PC-9 (cell line): ENCODE data around the gene TBPL1. TPM values are rescaled to one million over a fixed set of nuclear protein-coding genes. Genes with fewer than 3 reads are reported as not detected.
A peak's percentile ranks its signal among the peaks of the same experiment; 100 is the strongest.
"Not testable (repeated sequence)": the region's sequence is repeated elsewhere in the genome, so short reads cannot be mapped to it uniquely, and the experiment has no call there.

Experiments used
- BruUV-seq: library from RNA; stranded (reverse); fragments of 400-500 nt; replicated peaks from 2 replicates; lab custom pipeline; 2021; lab: Mats Ljungman, UMichigan
- CTCF ChIA-PET: fragments of 300-600 bp; sonication (Branson Sonifier 250); formaldehyde crosslinking; loops from one replicate; lab custom pipeline; 2022; ENCODE audit warnings: antibody characterized with exemption; lab: Charles Lee
- POLR2A ChIA-PET: fragments of 300-600 bp; sonication (Branson Sonifier 250); formaldehyde crosslinking; loops from one replicate; lab custom pipeline; 2022; ENCODE audit warnings: antibody characterized with exemption; ENCODE audit not compliant: unreplicated experiment; lab: Charles Lee
- DNase-seq, 2 experiments: peaks; one replicate each; pipeline versions ENCODE4 v3.0.0 to v3.0.0-alpha.2; 2015 to 2022; ENCODE audit warnings: mixed read lengths in 1 of 2
- H2AFZ ChIP-seq: fragments of 200-600 bp; sonication (generic); 2 replicates; pipeline ENCODE4 v1.8.1; 2017; ENCODE audit warnings: antibody characterized with exemption
- H3F3A ChIP-seq: fragments of 200-600 bp; sonication (generic); 2 replicates; pipeline ENCODE4 v1.8.1; 2017; ENCODE audit warnings: antibody characterized with exemption, mild to moderate bottlenecking, low read depth; ENCODE audit not compliant: insufficient read depth
- H3K27ac ChIP-seq: fragments of 200-600 bp; sonication (generic); 2 replicates; pipeline ENCODE4 v1.6.1; 2016; ENCODE audit warnings: mixed run types
- H3K27me3 ChIP-seq: fragments of 200-600 bp; sonication (generic); 2 replicates; pipeline ENCODE4 v1.6.1; 2016; ENCODE audit warnings: low read depth, mixed run types; ENCODE audit not compliant: insufficient read depth
- H3K36me3 ChIP-seq: fragments of 200-600 bp; sonication (generic); 2 replicates; pipeline ENCODE4 v1.6.1; 2016; ENCODE audit warnings: low read depth, mixed run types
- H3K4me1 ChIP-seq: fragments of 200-600 bp; sonication (generic); replicated peaks from 2 replicates; pipeline ENCODE4 v1.6.1; 2016; ENCODE audit warnings: mixed run types; ENCODE audit not compliant: insufficient read depth
- H3K4me2 ChIP-seq: fragments of 200-600 bp; sonication (generic); 2 replicates; pipeline ENCODE4 v1.6.1; 2017; ENCODE audit warnings: mixed run types
- H3K4me3 ChIP-seq: fragments of 200-600 bp; sonication (generic); 2 replicates; pipeline ENCODE4 v1.6.1; 2016; ENCODE audit warnings: mixed run types
- H3K79me2 ChIP-seq: fragments of 200-600 bp; sonication (generic); 2 replicates; pipeline ENCODE4 v1.6.1; 2017; ENCODE audit warnings: low read depth, mixed run types
- H3K9me2 ChIP-seq: fragments of 200-600 bp; sonication (generic); 2 replicates; pipeline ENCODE4 v1.8.1; 2017; ENCODE audit warnings: mild to moderate bottlenecking; ENCODE audit not compliant: insufficient read depth
- H3K9me3 ChIP-seq: fragments of 200-600 bp; sonication (generic); 2 replicates; pipeline ENCODE4 v1.8.1; 2016; ENCODE audit warnings: low read depth; ENCODE audit not compliant: insufficient read depth
- H4K20me1 ChIP-seq: fragments of 200-600 bp; sonication (generic); 2 replicates; pipeline ENCODE4 v1.8.1; 2017; ENCODE audit not compliant: insufficient read depth
- CTCF ChIP-seq: fragments of 200-600 bp; sonication (generic); conservative IDR thresholded peaks from 2 replicates; pipeline ENCODE4 v1.6.1; 2017; ENCODE audit warnings: mixed run types, antibody characterized with exemption, mild to moderate bottlenecking, moderate library complexity
- EZH2 ChIP-seq: fragments of 200-600 bp; sonication (generic); IDR thresholded peaks from 2 replicates; pipeline ENCODE4 v1.8.0; 2017; ENCODE audit warnings: antibody characterized with exemption, low read depth
- intact Hi-C: fragments of 100-400 bp; cut with micrococcal nuclease; formaldehyde crosslinking; loops from one replicate; pipeline ENCODE4 v1.10.0; 2022; ENCODE audit not compliant: unreplicated experiment
- total RNA-seq: library from RNA; stranded (reverse); gene quantifications from 2 replicates; pipeline ENCODE4 v1.2.3, GENCODE V29; 2021

The TBPL1 gene
- total RNA-seq, 1 experiment from 2014 or later = 21.7 TPM

GRCh38 chr6:133978896-133979240, 25.8 kb downstream of the TBPL1 start:
- H3K4me3 ChIP-seq = no peak overlapping the region
- ChIA-PET CTCF (interaction anchor here (1.0 to 1.2 kb wide), 2 partner anchors 85 to 118 kb away, joined by 3 read pairs; no protein-coding TSS in a partner anchor), POLR2A (interaction anchor here (0.6 to 0.8 kb wide), 2 partner anchors 82 to 593 kb away, joined by 4 to 10 read pairs; no protein-coding TSS in a partner anchor)
- DNase-seq = peak in 1 of 2 experiments; percentile 49
- no TSS peak for BruUV-seq
- no peak overlapping the region for H3K4me2 ChIP-seq
- no peak overlapping the region for H2AFZ ChIP-seq
- peaks cover 7% of the 10 kb centered on the region; the same call in 1 of the 2 replicates for H3F3A ChIP-seq
- H3K36me3 ChIP-seq = peaks cover 28% of the 10 kb centered on the region
- peaks cover 28% of the 10 kb centered on the region for H3K4me1 ChIP-seq
- no peaks in the 10 kb centered on the region for H3K27me3 ChIP-seq
- no peaks in the 10 kb centered on the region for H4K20me1 ChIP-seq
- H3K79me2 ChIP-seq = peaks cover 48% of the 10 kb centered on the region
- no peaks in the 10 kb centered on the region; the same call in 1 of the 2 replicates for H3K9me3 ChIP-seq
- no peak for TF ChIP-seq EZH2
- TF ChIP-seq CTCF = no peak
- H3K27ac ChIP-seq = 0 out of 2 replicates have a peak overlapping the region, but pooled peaks have one; percentile 16
- intact Hi-C loops = no loop called here
- H3K9me2 ChIP-seq = peaks cover 7% of the 10 kb centered on the region; the same call in 1 of the 2 replicates

GRCh38 chr6:133979269-133979963, 26.4 kb downstream of the TBPL1 start:
- 0 out of 2 replicates have a peak overlapping the region, but pooled peaks have one; percentile 16 for H3K27ac ChIP-seq
- H3K9me2 ChIP-seq, intact Hi-C loops, H2AFZ ChIP-seq, DNase-seq, H3K9me3 ChIP-seq, H3F3A ChIP-seq, H4K20me1 ChIP-seq, H3K4me2 ChIP-seq, BruUV-seq, H3K4me3 ChIP-seq, H3K27me3 ChIP-seq: not testable (repeated sequence)
- ChIA-PET POLR2A (interaction anchor here (0.6 to 0.8 kb wide), 2 partner anchors 81 to 593 kb away, joined by 4 to 10 read pairs; no protein-coding TSS in a partner anchor), CTCF (interaction anchor here (1.0 to 1.2 kb wide), 2 partner anchors 84 to 118 kb away, joined by 3 read pairs; no protein-coding TSS in a partner anchor)
- H3K4me1 ChIP-seq = peaks cover 30% of the 10 kb centered on the region
- peaks cover 42% of the 10 kb centered on the region for H3K79me2 ChIP-seq
- peaks cover 28% of the 10 kb centered on the region for H3K36me3 ChIP-seq

- H3K9me3 ChIP-seq = no peaks in the 10 kb centered on the region; the same call in 1 of the 2 replicates
- DNase-seq = no peak
- no peaks in the 10 kb centered on the region for H3K27me3 ChIP-seq
- intact Hi-C loops = no loop called here
- peaks cover 28% of the 10 kb centered on the region for H3K36me3 ChIP-seq
- TF ChIP-seq CTCF = no peak
- TF ChIP-seq EZH2 = no peak
- no peak overlapping the region for H3K4me3 ChIP-seq
- ChIA-PET CTCF (no interaction called here), POLR2A (interaction anchor here (0.7 kb wide), 1 partner anchor 1190 kb away, joined by 9 read pairs; no protein-coding TSS in a partner anchor)
- H2AFZ ChIP-seq = no peak overlapping the region
- H3K27ac ChIP-seq = no peak overlapping the region
- H3F3A ChIP-seq = peaks cover 7% of the 10 kb centered on the region; the same call in 1 of the 2 replicates
- H3K4me2 ChIP-seq = no peak overlapping the region
- H4K20me1 ChIP-seq = no peaks in the 10 kb centered on the region
- H3K9me2 ChIP-seq = peaks cover 7% of the 10 kb centered on the region; the same call in 1 of the 2 replicates
- H3K79me2 ChIP-seq = peaks cover 40% of the 10 kb centered on the region
- H3K4me1 ChIP-seq = peaks cover 30% of the 10 kb centered on the region
- no TSS peak for BruUV-seq
Measured at GRCh38 chr6:133980168-133980567, 27.1 kb downstream of the TBPL1 start.
